Skeletal muscle tissue (tissue), 4 donors: ENCODE measurements around the gene SRF. TPM values are rescaled to one million over a fixed set of nuclear protein-coding genes. Genes with fewer than 3 reads are reported as not detected.

Experiments
- H3K27ac ChIP-seq: one replicate; pipeline ENCODE4 v1.7.0; 2013; ENCODE audit warnings: mild to moderate bottlenecking, low read depth, low read length, inconsistent platforms
- H3K27me3 ChIP-seq, 3 donors: one replicate each; pipeline ENCODE4 v1.7.0; 2013; ENCODE audit warnings: low read length in 3 of 3; ENCODE audit not compliant: control insufficient read depth in 3 of 3, insufficient read depth in 3 of 3
- H3K36me3 ChIP-seq, 3 donors: one replicate each; pipeline ENCODE4 v1.7.0; 2013; ENCODE audit warnings: low read length in 3 of 3; ENCODE audit not compliant: control insufficient read depth in 3 of 3, insufficient read depth in 3 of 3
- H3K4me1 ChIP-seq, 3 donors: one replicate each; pipeline ENCODE4 v1.7.0; 2013; ENCODE audit warnings: low read length in 3 of 3, mild to moderate bottlenecking in 3 of 3; ENCODE audit not compliant: control insufficient read depth in 3 of 3, insufficient read depth in 3 of 3
- H3K4me3 ChIP-seq, 3 donors: one replicate each; pipeline ENCODE4 v1.7.0; 2013; ENCODE audit warnings: low read length in 3 of 3
- H3K9ac ChIP-seq, 3 donors: one replicate each; pipeline ENCODE4 v1.7.0; 2013; ENCODE audit warnings: low read length in 3 of 3, mild to moderate bottlenecking in 3 of 3, moderate library complexity in 2 of 3, low read depth in 1 of 3
- H3K9me3 ChIP-seq, 3 donors: one replicate each; pipeline ENCODE4 v1.7.0; 2013; ENCODE audit warnings: low read length in 3 of 3; ENCODE audit not compliant: control insufficient read depth in 3 of 3
- total RNA-seq: library from RNA; depleted of rRNA; stranded (reverse); fragments of >200 nt; gene quantifications from one replicate; pipeline ENCODE4 v1.2.3, GENCODE V29; 2014
- donor health status: Osteomylitis.

The SRF gene
- total RNA-seq, 1 donor from 2014 or later, result 21.4 TPM

DNA sequence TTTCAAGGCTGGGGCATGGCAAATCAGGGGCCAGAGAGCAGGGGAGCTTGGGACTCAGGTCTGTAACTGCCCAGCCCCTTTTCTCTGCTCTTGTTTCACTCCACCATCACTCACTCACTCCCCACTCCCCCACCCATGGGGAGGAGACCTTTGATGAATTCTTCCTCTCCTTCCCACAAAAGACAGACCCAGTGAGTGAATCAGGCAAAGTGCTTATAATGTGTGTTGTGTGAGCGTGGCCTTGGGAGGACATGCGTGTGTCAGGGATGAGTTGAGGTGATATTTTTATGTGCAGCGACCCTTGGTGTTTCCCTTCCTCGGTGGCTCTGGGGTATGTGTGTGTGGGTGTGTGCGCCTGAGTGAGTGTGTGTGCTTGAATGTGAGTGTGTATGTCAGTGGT lies 9.9 kb downstream of the SRF start:
- H3K4me1 ChIP-seq, result peaks cover 21 to 31% (median 27%) of the 10 kb centered on the region in 3 donors
- peak overlapping the region in 1 of 3 donors; percentile 28 for H3K9ac ChIP-seq
- no peaks in the 10 kb centered on the region for H3K9me3 ChIP-seq
- no peak overlapping the region for H3K4me3 ChIP-seq
- H3K27me3 ChIP-seq, result no peaks in the 10 kb centered on the region
- H3K27ac ChIP-seq, result no peak overlapping the region
- peaks cover 43 to 46% (median 45%) of the 10 kb centered on the region in 3 donors for H3K36me3 ChIP-seq

DNA sequence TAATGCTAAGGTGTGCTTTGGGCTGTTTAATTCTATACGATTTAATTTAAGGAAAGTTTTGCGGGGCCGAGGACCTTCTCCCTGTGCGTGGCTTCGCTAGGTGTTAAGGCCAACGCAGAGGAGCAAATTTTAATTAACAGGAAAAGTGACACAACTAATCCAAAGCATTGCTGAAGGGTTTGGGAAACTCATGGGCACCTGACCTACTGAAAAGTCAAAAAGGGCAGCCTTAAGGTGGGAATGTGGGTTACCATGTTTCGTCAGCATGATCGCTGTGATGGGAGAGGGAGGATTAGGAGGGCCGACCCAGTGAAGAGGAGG lies 10.5 kb downstream of the SRF start:
- H3K9me3 ChIP-seq, result no peaks in the 10 kb centered on the region
- H3K36me3 ChIP-seq, result peaks cover 42 to 46% (median 44%) of the 10 kb centered on the region in 3 donors
- H3K9ac ChIP-seq, result peak overlapping the region; percentile 85 to 87 (median 86)
- no peaks in the 10 kb centered on the region for H3K27me3 ChIP-seq
- peak overlapping the region; percentile 77 to 95 (median 93) for H3K4me3 ChIP-seq
- H3K27ac ChIP-seq, result peak overlapping the region; percentile 57
- H3K4me1 ChIP-seq, result peaks cover 16 to 26% (median 22%) of the 10 kb centered on the region in 3 donors

DNA sequence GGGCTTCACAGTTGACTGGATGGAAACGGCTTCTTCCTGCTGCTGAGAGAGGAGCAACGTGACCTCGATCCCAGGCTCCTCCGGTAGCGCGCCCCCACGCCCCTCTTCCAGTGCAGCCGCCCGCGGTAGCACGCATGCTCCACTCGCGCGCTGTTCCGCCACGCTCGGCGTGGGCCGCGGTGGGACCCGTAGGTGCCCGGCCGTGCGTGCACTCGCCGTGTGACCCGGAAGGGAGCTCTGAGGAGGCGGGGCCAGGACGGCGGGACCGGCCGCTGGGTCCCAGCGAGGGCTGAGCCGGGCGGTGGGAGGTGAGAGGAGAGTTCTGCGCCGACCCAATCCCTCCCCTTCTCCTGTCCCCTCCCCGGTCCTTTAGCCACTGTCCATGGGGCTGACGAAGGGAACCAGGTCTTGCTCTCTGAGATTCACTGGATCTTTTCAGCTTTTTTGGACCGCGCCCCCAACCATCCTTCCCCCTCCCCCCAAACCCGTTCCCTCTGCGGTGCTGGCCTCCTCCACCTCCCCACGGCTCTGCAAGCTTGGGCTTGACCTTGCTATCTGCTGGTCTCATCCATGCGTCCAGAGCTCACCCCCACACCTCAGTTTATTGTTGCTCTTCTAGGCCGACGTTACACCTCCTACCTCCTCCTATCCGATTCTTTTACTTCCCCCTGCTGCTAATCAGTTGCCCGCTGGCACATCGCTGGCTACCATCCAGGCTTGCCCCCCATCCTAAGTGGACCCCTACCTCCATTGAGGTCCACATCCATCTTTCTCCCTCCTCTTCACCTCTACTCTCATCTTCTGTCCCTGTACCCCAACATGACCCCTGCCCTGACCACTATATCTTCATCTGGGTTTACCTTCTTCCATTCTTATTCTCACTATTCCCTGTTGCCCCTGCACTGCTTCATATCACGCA lies 11.1 kb downstream of the SRF start, which contains the start of gene CUL9:
TSS of gene CUL9 (plus strand) at position 255 of the 919 bp plus-strand sequence. CDS start 2,115 bp downstream, outside the sequence.
- peak within 1 kb of the TSS; percentile 77 to 95 (median 93) for H3K4me3 ChIP-seq
- peak within 1 kb of the TSS; percentile 85 to 87 (median 86) for H3K9ac ChIP-seq
- H3K4me1 ChIP-seq, result peaks cover 16 to 26% (median 22%) of the 10 kb centered on the region in 3 donors
- H3K9me3 ChIP-seq, result no peaks in the 10 kb centered on the region
- peaks cover 43 to 48% (median 46%) of the 10 kb centered on the region in 3 donors for H3K36me3 ChIP-seq
- H3K27ac ChIP-seq, result peak within 1 kb of the TSS; percentile 57
- no peaks in the 10 kb centered on the region for H3K27me3 ChIP-seq

DNA sequence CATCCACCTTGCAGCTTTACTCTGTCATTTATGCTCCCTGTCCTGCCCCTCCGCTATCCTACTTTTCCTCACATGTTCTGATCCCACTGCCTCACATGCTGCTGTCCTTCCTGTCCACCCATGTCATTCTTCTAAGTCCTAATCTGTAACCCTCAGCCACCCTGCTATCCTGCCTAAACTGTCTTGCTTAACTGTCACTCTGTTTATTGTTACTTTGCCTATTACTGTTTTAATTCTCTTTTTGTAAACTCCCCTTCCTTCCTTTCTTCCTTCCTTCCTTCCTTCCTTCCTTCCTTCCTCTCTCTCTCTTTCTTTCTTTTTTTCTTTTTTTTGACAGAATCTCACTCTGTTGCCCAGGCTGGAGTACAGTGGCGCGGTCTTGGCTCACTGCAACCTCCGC lies 12.4 kb downstream of the SRF start:
- peak overlapping the region in 2 of 3 donors; percentile 42 to 87 for H3K9ac ChIP-seq
- peaks cover 16 to 26% (median 22%) of the 10 kb centered on the region in 3 donors for H3K4me1 ChIP-seq
- H3K9me3 ChIP-seq, result no peaks in the 10 kb centered on the region
- H3K36me3 ChIP-seq, result peaks cover 48 to 54% (median 49%) of the 10 kb centered on the region in 3 donors
- peak overlapping the region in 2 of 3 donors; percentile 93 to 95 for H3K4me3 ChIP-seq
- no peaks in the 10 kb centered on the region for H3K27me3 ChIP-seq
- no peak overlapping the region for H3K27ac ChIP-seq

DNA sequence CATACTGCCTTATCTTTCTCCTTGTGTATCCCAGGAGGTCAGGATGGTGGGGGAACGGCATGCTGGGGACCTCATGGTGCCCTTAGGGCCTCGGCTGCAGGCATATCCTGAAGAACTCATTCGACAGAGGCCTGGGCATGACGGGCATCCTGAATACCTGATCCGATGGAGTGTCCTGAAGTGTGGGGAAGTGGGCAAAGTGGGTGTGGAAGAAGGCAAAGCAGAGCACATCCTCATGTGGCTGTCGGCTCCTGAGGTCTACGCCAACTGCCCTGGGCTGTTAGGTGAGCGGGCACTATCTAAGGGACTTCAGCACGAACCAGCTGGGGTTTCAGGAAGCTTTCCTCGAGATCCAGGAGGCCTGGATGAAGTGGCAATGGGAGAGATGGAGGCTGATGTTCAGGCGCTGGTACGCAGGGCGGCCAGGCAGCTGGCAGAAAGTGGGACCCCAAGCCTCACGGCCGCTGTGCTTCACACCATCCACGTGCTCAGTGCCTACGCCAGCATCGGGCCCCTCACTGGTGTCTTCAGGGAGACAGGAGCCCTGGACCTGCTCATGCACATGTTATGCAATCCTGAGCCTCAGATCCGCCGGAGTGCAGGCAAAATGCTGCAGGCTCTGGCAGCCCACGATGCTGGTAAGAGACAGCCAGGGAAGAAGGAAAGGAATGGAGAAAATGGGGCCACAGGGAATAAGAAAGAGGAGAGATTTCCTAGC lies 13.4 kb downstream of the SRF start:
- H3K9ac ChIP-seq, result no peak overlapping the region
- peaks cover 16 to 26% (median 22%) of the 10 kb centered on the region in 3 donors for H3K4me1 ChIP-seq
- H3K27me3 ChIP-seq, result no peaks in the 10 kb centered on the region
- H3K27ac ChIP-seq, result no peak overlapping the region
- peaks cover 41 to 47% (median 43%) of the 10 kb centered on the region in 3 donors for H3K36me3 ChIP-seq
- no peaks in the 10 kb centered on the region for H3K9me3 ChIP-seq
- H3K4me3 ChIP-seq, result no peak overlapping the region

DNA sequence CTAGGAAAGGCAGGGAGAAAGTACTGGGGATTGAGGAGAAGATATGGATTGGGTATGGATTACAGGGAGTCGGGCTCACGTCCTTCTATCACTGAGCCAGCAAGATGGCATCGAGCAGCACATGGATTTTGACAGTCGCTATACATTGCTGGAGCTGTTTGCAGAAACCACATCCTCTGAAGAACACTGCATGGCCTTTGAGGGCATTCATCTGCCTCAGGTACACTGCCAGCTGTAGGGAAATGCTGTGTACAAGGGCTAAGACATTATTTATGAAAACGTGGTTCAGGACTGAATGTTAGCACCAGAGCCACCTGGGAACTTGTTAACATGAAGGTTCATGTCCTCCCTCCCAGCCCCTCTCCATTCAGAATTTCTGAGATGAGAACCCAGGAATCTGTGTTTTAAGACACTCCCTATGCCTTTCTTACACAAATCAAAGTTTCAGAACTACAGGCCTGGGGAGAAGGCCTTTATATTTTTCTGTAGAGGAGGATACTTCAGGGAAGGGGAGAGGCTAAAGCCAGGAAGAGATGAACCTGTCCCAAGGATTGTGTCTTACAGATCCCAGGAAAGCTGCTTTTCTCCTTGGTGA lies 14.4 kb downstream of the SRF start:
- Histone ChIP-seq H3K36me3 (peaks cover 36 to 44% (median 41%) of the 10 kb centered on the region in 3 donors), H3K9me3 (no peaks in the 10 kb centered on the region), H3K9ac (peak overlapping the region in 2 of 3 donors; percentile 10 to 11), H3K27me3 (no peaks in the 10 kb centered on the region), H3K4me3 (no peak overlapping the region), H3K4me1 (peaks cover 16 to 26% (median 22%) of the 10 kb centered on the region in 3 donors), H3K27ac (no peak overlapping the region)

DNA sequence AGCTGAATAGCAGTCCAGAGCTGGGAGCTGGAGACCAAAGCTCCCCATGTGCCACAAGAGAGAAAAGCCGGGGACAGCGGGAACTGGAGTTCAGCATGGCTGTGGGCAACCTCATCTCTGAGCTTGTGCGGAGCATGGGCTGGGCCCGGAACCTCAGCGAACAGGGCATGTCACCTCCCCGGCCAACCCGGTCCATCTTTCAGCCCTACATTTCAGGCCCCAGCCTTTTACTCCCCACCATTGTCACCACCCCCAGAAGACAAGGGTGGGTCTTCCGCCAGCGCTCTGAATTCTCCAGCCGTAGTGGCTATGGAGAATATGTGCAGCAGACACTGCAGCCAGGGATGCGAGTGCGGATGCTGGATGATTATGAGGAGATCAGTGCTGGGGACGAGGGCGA lies 14.9 kb downstream of the SRF start:
- Histone ChIP-seq H3K36me3 (peaks cover 34 to 43% (median 41%) of the 10 kb centered on the region in 3 donors), H3K4me1 (peaks cover 16 to 26% (median 22%) of the 10 kb centered on the region in 3 donors), H3K9me3 (no peaks in the 10 kb centered on the region), H3K4me3 (no peak overlapping the region), H3K9ac (peak overlapping the region in 1 of 3 donors; percentile 10), H3K27ac (no peak overlapping the region), H3K27me3 (no peaks in the 10 kb centered on the region)

DNA sequence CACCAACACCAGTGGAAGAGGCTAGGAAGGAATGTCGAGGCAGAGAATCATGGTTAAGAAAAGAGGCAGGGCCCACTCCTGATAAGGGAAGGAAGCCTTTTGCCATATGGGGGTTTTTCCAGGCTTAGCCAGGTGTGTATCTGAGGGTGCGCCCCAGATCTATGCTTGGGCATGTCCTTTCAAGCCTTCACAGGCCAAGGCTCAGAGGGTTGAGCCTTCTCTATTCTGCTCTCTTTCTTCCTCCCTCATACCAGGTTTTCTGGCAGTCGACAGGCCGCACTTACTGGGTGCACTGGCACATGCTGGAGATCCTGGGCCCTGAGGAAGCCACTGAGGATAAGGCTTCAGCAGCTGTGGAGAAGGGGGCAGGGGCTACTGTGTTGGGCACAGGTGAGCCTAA lies 15.6 kb downstream of the SRF start:
- Histone ChIP-seq H3K27me3 (no peaks in the 10 kb centered on the region), H3K4me1 (peaks cover 14 to 22% (median 19%) of the 10 kb centered on the region in 3 donors), H3K9me3 (no peaks in the 10 kb centered on the region), H3K9ac (no peak overlapping the region), H3K4me3 (no peak overlapping the region), H3K27ac (no peak overlapping the region), H3K36me3 (peaks cover 34 to 44% (median 41%) of the 10 kb centered on the region in 3 donors)

DNA sequence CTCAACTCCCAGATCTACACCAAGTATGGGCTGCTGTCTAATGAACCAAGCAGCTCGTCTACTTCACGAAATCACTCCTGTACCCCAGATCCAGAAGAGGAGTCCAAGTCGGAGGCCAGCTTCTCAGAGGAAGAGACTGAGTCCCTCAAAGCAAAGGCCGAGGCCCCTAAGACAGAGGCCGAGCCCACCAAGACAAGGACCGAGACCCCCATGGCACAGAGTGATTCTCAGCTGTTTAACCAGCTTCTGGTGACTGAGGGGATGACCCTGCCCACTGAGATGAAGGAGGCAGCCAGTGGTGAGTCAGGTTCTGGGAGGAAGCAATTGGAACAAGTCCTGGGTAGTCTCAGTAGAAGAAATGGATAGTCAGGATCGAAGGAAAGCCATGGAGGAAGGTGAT lies 16.8 kb downstream of the SRF start:
- Histone ChIP-seq H3K4me1 (peaks cover 8 to 14% (median 11%) of the 10 kb centered on the region in 3 donors), H3K9ac (no peak overlapping the region), H3K9me3 (no peaks in the 10 kb centered on the region), H3K27me3 (no peaks in the 10 kb centered on the region), H3K27ac (no peak overlapping the region), H3K36me3 (peaks cover 35 to 49% (median 43%) of the 10 kb centered on the region in 3 donors), H3K4me3 (no peak overlapping the region)
